Dermis microvascular lymphatic vessel endothelial cell (primary cell): Measurements from ENCODE around the gene TCERG1L. TPM values are rescaled to one million over a fixed set of nuclear protein-coding genes. Genes with fewer than 3 reads are reported as not detected.

Experiments used
- DNase-seq, 2 donors: peaks; one replicate each; pipeline versions ENCODE4 v3.0.0 to v3.0.0-alpha.2; 2010; ENCODE audit warnings: low read depth in 2 of 2
- total RNA-seq: library from RNA; depleted of rRNA; stranded (reverse); fragments of >200 nt; gene quantifications from 2 replicates; pipeline ENCODE4 v1.2.1, GENCODE V29; 2014

Gene TCERG1L
- total RNA-seq, 1 donor from 2014 or later = not detected

- no peak for DNase-seq
Measured at GRCh38 chr10:131073469-131074035, 238.0 kb downstream of the TCERG1L start.

DNA sequence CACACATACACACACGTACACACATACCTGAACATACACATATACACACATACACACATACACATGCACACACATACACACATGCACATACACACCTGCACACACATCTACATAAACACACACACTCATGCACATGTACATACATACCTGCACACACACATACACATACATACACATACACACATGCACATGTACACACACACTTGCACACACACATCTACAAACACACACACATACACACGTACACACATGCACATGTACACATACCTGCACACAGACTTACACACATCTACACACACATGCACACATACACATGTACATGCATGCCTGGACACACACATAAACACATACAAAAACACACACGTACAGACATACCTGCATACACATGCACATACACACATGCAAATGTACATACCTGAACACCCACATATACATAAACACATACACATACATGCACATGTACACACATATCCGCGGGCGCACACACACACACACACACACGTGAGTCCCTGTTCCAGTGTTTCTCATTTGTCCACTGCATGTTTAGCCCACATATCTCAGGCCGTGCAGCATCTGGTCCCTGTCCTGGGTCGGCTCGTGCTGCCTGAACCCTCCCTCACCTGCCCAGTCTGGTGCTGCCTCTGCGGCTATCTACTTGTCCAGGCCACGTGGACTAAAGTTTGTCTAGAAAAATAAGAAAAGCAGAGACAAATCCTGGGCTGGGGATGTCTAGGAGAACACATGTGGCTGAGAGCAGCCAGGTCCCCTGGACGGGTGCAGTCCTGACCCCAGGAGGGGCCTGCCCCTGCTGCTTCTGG lies 238.7 kb downstream of the TCERG1L start:
- DNase-seq = no peak

- DNase-seq = no peak
Measured at GRCh38 chr10:131071721-131072120, 239.8 kb downstream of the TCERG1L start.

DNA sequence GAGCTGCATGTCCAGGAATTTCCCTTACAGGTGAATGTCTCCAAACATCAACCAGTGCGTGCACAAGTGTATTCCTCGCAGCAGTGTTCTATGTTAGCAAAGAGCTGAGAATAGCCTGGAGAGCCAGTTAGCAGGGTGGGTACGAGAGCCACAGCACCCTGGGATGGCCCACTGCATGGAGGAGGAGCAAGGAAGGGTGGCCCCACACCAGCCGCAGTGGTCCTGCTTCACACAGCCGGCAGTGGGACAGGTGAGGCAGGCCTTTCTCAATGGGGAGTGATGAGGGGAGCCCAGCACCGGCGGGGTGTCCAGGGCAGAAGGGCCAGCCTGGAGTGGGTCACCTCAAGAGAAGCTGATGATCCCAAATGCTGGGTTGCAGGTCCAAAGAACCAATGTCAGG lies 240.7 kb downstream of the TCERG1L start:
- DNase-seq = no peak

DNA sequence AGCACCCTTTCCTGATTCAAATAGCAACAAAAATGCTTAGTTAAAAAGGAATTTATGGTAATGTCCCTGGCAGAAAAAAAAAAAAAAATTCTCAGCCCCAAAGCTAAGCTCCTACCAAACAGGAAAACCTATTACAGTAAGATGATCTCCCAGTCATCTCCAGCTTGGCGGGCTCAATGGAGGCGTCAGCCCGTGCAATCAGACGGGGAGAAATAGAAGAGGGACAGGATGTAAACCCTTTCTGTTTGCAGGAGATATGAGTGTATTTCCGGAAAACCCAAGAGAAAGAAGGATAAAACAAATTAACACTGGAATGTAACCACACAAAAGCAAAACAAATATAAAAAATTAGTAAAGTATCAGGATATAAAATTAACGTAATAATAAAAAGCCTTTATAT lies 242.8 kb downstream of the TCERG1L start:
- DNase-seq = no peak

- DNase-seq = no peak
Measured at GRCh38 chr10:131068311-131068710, 243.2 kb downstream of the TCERG1L start.

- DNase-seq = no peak
Measured at GRCh38 chr10:131067690-131068089, 243.8 kb downstream of the TCERG1L start.

DNA sequence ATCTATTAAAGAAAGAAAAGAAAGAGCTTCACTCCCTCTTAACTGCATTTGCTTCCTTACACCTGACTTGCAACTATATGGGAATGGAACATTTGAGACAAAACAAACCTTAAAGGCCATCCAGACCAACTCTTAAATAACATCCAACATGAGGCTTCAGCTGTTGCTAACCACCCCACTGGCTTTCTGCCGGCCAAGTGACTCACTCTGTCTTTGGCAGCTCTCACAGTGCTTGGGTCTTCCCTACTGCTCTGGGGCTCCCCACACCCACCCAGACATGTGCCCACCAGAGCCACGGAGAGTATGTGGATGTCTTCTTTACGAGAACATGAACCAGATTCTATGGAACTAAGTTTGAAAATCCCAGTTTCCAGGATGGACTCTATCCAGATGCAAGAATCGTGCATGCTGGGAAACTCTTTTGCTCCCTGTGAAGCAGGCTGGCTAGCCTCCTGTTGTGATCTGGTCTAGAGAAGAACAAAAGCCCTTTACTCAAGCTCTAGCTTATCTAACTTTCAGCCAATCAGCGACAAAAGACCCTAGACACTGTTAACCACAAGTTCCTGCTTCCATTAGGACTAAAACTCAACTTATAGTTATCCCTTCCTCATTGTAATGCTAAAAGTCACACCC lies 245.7 kb downstream of the TCERG1L start:
- DNase-seq = no peak

GRCh38 chr10:131063311-131063710 lies 248.2 kb downstream of the TCERG1L start:
- no peak for DNase-seq

DNA sequence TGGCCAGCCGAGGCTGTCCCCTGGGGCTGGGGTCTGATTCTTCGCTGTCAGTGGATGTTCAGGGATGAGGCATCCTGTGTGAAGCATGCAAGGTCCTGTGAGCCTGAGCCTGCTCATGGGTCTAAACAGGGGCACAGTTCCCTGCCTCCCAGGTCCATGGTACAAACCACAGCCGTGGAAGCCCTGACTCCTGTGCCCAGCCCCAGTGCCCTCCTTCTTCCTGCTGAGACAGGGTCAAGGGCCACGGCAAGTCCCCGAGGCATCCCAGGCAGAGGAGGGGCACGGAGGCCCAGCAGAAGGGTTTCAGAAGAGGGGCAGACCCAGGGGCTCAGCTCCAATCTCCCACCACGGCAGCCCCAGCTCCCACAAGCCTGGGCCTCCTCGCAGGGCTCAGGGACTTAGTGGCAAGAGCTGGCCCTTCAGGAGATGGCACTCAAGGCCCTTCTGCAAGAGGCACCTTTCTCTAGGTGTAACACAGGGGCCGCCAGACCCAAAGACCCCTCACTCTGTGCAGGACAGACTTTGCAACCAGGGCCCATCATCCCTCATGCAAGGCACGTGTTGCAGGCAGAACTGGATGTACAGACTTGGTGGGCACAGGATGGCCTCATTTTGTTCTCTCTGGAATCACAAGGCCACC lies 248.8 kb downstream of the TCERG1L start:
- no peak for DNase-seq

DNA sequence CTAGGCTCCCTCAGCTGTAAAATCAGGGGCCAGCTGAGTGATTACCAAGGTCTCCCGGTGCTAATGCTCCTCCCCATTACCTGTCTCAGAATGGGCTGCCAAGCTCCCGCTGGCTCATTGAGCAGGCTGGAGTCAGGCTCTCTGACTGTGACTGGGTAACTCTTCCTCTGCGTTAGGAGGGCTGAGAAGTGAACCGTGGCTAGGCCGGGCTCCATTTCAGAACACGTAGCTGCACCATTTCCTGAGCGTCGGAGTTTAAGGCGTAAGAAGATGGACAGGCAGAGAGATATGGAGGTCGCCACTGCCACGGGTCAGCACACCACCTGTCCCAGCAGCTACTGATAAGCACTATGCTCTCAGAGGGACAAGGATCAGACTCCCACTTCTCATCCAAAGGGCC lies 250.3 kb downstream of the TCERG1L start:
- DNase-seq = no peak

DNA sequence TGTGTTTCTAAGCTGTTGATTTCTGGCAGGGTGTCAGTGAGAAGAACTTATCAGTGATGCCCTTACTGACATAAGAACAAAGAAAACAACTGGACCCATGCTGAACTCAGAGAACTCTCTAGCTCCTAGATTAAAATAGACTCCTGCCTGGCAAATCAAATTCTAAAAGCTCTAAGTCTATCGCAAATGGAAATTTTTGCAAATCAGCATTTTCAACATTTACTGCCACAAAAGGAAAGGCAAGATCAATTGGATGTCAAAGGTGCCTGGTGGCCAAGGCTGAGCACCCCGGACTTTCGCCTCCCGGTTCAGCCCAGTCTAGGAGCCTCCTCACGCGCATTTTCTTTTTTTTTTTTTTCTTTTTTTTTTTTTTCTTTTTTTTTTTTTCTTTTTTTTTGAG lies 251.6 kb downstream of the TCERG1L start:
- DNase-seq = no peak

- DNase-seq = no peak
Measured at GRCh38 chr10:131058799-131059198, 252.7 kb downstream of the TCERG1L start.

DNA sequence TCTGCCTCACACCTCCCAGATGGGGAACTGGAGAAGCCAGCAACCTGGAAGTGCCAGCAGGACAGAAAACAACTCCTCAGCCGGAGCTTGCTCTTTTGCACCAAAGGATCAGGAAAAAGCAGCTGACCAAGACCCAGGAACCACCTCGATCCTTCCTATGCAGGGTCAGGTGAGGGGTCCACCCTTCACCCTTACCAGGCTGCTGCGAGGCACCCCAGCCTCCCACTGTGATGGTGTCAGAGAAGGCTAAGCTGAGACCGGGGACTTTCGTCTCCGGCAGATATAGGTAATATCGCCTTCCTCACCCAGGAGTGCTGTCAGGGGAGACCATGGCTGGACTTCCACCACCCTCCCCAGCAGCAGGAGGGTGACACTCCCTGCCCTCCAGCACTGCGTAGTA lies 254.7 kb downstream of the TCERG1L start:
- no peak for DNase-seq

GRCh38 chr10:131056091-131056579 lies 255.4 kb downstream of the TCERG1L start:
- no peak for DNase-seq

DNA sequence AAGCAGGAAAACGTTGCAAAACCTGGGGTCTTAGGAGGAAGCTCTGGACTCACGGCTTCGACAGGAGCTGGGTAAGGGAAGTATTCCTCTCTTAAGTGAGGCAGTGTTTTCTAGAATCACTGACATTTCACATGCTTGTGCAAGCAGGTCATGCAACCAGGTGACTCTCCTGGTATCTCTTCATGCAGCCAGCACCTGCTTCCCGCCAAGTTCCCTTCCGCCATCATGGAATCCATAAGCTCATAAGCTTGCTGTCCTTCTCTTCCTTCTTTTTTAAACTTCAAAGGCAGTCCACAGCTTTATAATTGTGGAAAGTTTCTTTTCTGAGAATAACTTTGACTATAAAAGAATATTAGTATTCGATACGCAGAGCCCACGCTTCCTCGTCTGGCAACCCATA lies 256.1 kb downstream of the TCERG1L start:
- no peak for DNase-seq

DNA sequence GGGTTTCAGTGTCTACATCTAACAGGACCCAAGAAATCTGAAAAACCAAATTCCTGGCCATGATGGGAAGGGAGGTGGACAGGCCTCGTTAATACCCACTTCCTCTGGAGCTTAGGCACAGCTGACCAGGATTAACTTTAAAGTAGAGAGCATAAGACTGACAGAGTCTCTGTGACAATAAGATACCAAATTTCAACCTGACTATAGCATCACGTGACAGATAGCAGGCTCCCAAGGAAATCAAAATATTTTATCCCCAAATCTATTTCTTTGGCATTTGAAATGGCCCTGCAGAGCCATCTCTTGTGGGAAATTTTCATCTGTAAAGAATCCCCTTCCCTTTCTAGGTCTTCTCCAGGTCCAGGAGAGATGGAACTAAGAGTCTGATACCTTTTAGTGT lies 258.3 kb downstream of the TCERG1L start:
- no peak for DNase-seq

- no peak for DNase-seq
Measured at GRCh38 chr10:131050162-131050766, 261.3 kb downstream of the TCERG1L start.

DNA sequence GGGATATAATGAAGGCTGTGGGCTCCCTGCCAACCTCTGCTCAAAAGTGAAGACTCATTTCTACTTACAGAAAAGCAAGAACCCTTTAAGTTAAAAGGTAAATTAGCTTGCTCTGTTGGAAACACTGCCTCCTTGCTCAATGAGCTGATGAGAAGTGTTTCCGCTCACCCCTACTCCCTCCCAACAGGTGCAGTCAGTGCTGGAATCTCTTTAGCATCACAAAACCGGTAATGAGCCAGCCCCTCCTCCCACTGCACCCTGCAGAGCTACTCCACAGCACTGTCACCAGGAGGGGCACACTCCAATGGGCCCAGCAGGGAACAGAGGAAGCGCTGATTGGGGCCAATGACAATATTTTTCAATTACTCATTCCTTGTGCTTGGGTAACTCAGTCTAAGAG lies 262.5 kb downstream of the TCERG1L start:
- no peak for DNase-seq

- DNase-seq = no peak
Measured at GRCh38 chr10:131048606-131049005, 262.9 kb downstream of the TCERG1L start.

- no peak for DNase-seq
Measured at GRCh38 chr10:131047501-131047900, 264.0 kb downstream of the TCERG1L start.

- DNase-seq = no peak
Measured at GRCh38 chr10:131046194-131046593, 265.3 kb downstream of the TCERG1L start.
